ENCODE results near the gene BRF1.

Gene BRF1

GRCh38 chr14:105223770-105224544, 76.8 kb downstream of the BRF1 start:
- no peak for DNase-seq

- DNase-seq, result no peak
These were observed 77.5 kb downstream of the BRF1 start for GRCh38 chr14:105223260-105223659.

GRCh38 chr14:105221598-105222178, 79.1 kb downstream of the BRF1 start:
- DNase-seq, result no peak

GRCh38 chr14:105220699-105221597, 79.9 kb downstream of the BRF1 start:
- DNase-seq, result no peak

- no peak for DNase-seq
These were observed 81.0 kb downstream of the BRF1 start for GRCh38 chr14:105219753-105220152.

- DNase-seq, result no peak
These were observed 81.7 kb downstream of the BRF1 start for GRCh38 chr14:105219043-105219612.

- no peak for DNase-seq
These were observed 82.2 kb downstream of the BRF1 start for GRCh38 chr14:105218611-105219010.

- no peak for DNase-seq
These were observed 83.0 kb downstream of the BRF1 start for GRCh38 chr14:105217774-105218173.

- DNase-seq, result no peak
These were observed 84.1 kb downstream of the BRF1 start for GRCh38 chr14:105216490-105217247.

GRCh38 chr14:105215602-105216001, 85.2 kb downstream of the BRF1 start:
- DNase-seq, result no peak

- DNase-seq, result no peak
These were observed 86.4 kb downstream of the BRF1 start for GRCh38 chr14:105214324-105214915.

GRCh38 chr14:105213361-105213760, 87.4 kb downstream of the BRF1 start:
- DNase-seq, result no peak

- no peak for DNase-seq
These were observed 88.1 kb downstream of the BRF1 start for GRCh38 chr14:105212541-105213300.

- no peak for DNase-seq
These were observed 89.1 kb downstream of the BRF1 start for GRCh38 chr14:105211758-105212089.

GRCh38 chr14:105211086-105211757, 89.6 kb downstream of the BRF1 start:
- DNase-seq, result no peak

- DNase-seq, result no peak
These were observed 90.4 kb downstream of the BRF1 start for GRCh38 chr14:105210266-105211025.

GRCh38 chr14:105209646-105210045, 91.2 kb downstream of the BRF1 start:
- DNase-seq, result no peak

- no peak for DNase-seq
These were observed 91.7 kb downstream of the BRF1 start for GRCh38 chr14:105209091-105209490.

GRCh38 chr14:105208738-105209075, 92.1 kb downstream of the BRF1 start:
- no peak for DNase-seq

All from hematopoietic multipotent progenitor cell treated with erythropoietin and hydrocortisone succinate and interleukin-3 and kit ligand, for 4 days (in vitro differentiated cells).